Activated T-cell treated with anti-CD3 and anti-CD28 coated beads, Interleukin-2, amount 50 U/mL, for 24 hours (primary cell): ENCODE results near the gene TUBG1.
"Not testable (repeated sequence)": the region's sequence is repeated elsewhere in the genome, so short reads cannot be mapped to it uniquely, and the experiment has no call there.

Experiments
- DNase-seq: peaks from one replicate; pipeline ENCODE4 v3.0.0-alpha.2; 2020
- H3K27ac Mint-ChIP-seq: 2 replicates; pipeline ENCODE4 v1.8.0; 2020; ENCODE audit warnings: mild to moderate bottlenecking, mixed read lengths
- H3K27me3 Mint-ChIP-seq: 2 replicates; pipeline ENCODE4 v1.8.0; 2020; ENCODE audit warnings: mixed read lengths
- H3K36me3 Mint-ChIP-seq: 2 replicates; pipeline ENCODE4 v1.8.0; 2020; ENCODE audit warnings: low read depth, mixed read lengths
- H3K4me1 Mint-ChIP-seq: 2 replicates; pipeline ENCODE4 v1.8.0; 2020; ENCODE audit warnings: low read depth, mixed read lengths
- H3K4me3 Mint-ChIP-seq: 2 replicates; pipeline ENCODE4 v1.8.0; 2020; ENCODE audit warnings: mild to moderate bottlenecking, moderate library complexity, mixed read lengths
- H3K9me3 Mint-ChIP-seq: 2 replicates; pipeline ENCODE4 v1.8.0; 2020; ENCODE audit warnings: mixed read lengths

The TUBG1 gene

GRCh38 chr17:42596386-42596785 lies 13.1 kb upstream of the TUBG1 start:
- peak overlapping the region; percentile 50 for H3K27ac Mint-ChIP-seq
- H3K9me3 Mint-ChIP-seq: no peaks in the 10 kb centered on the region
- H3K27me3 Mint-ChIP-seq: no peaks in the 10 kb centered on the region
- H3K36me3 Mint-ChIP-seq: peaks cover 33% of the 10 kb centered on the region
- H3K4me1 Mint-ChIP-seq: peaks cover 23% of the 10 kb centered on the region
- no peak for DNase-seq
- no peak overlapping the region for H3K4me3 Mint-ChIP-seq

GRCh38 chr17:42598905-42599304 lies 10.6 kb upstream of the TUBG1 start:
- no peak overlapping the region for H3K4me3 Mint-ChIP-seq
- peaks cover 28% of the 10 kb centered on the region for H3K36me3 Mint-ChIP-seq
- peak overlapping the region; percentile 37 for H3K27ac Mint-ChIP-seq
- peaks cover 31% of the 10 kb centered on the region for H3K4me1 Mint-ChIP-seq
- no peaks in the 10 kb centered on the region for H3K9me3 Mint-ChIP-seq
- no peaks in the 10 kb centered on the region for H3K27me3 Mint-ChIP-seq
- DNase-seq: no peak

- DNase-seq: no peak
- Mint-ChIP-seq H3K4me1 (peaks cover 68% of the 10 kb centered on the region), H3K4me3 (no peak overlapping the region), H3K9me3 (no peaks in the 10 kb centered on the region), H3K27ac (no peak overlapping the region), H3K27me3 (no peaks in the 10 kb centered on the region), H3K36me3 (peaks cover 38% of the 10 kb centered on the region)
Measured at GRCh38 chr17:42603318-42603717, 6.2 kb upstream of the TUBG1 start.

- Mint-ChIP-seq H3K4me3 (peak overlapping the region; percentile 100), H3K36me3 (peaks cover 56% of the 10 kb centered on the region), H3K4me1 (peaks cover 56% of the 10 kb centered on the region), H3K27ac (peak overlapping the region; percentile 97), H3K27me3 (no peaks in the 10 kb centered on the region), H3K9me3 (no peaks in the 10 kb centered on the region)
- no peak for DNase-seq
Measured at GRCh38 chr17:42607769-42608168, 1.7 kb upstream of the TUBG1 start.

- peak overlapping the region; percentile 97 for H3K27ac Mint-ChIP-seq
- H3K4me3 Mint-ChIP-seq: peak overlapping the region; percentile 100
- H3K9me3 Mint-ChIP-seq: no peaks in the 10 kb centered on the region
- no peaks in the 10 kb centered on the region for H3K27me3 Mint-ChIP-seq
- DNase-seq: no peak
- peaks cover 56% of the 10 kb centered on the region for H3K36me3 Mint-ChIP-seq
- peaks cover 49% of the 10 kb centered on the region for H3K4me1 Mint-ChIP-seq
Measured at GRCh38 chr17:42608305-42609181, 940 bp upstream of the TUBG1 start.

- H3K9me3 Mint-ChIP-seq, DNase-seq, H3K27me3 Mint-ChIP-seq: not testable (repeated sequence)
- peaks cover 36% of the 10 kb centered on the region for H3K4me1 Mint-ChIP-seq
- H3K27ac Mint-ChIP-seq: peak overlapping the region; percentile 97
- H3K4me3 Mint-ChIP-seq: peak overlapping the region; percentile 100
- H3K36me3 Mint-ChIP-seq: peaks cover 61% of the 10 kb centered on the region
Measured at GRCh38 chr17:42609814-42610801, 625 bp downstream of the TUBG1 start.

- Mint-ChIP-seq H3K9me3 (no peaks in the 10 kb centered on the region), H3K27me3 (no peaks in the 10 kb centered on the region), H3K27ac (no peak overlapping the region), H3K36me3 (peaks cover 63% of the 10 kb centered on the region), H3K4me1 (peaks cover 18% of the 10 kb centered on the region), H3K4me3 (peak overlapping the region; percentile 28)
- no peak for DNase-seq
Measured at GRCh38 chr17:42612013-42612412, 2.5 kb downstream of the TUBG1 start.

GRCh38 chr17:42613699-42614295 lies 4.3 kb downstream of the TUBG1 start:
- DNase-seq: no peak
- H3K4me3 Mint-ChIP-seq: no peak overlapping the region
- peaks cover 11% of the 10 kb centered on the region for H3K4me1 Mint-ChIP-seq
- no peak overlapping the region for H3K27ac Mint-ChIP-seq
- no peaks in the 10 kb centered on the region for H3K27me3 Mint-ChIP-seq
- no peaks in the 10 kb centered on the region for H3K9me3 Mint-ChIP-seq
- peaks cover 61% of the 10 kb centered on the region for H3K36me3 Mint-ChIP-seq

GRCh38 chr17:42617956-42618431 lies 8.5 kb downstream of the TUBG1 start:
- no peak overlapping the region for H3K4me3 Mint-ChIP-seq
- no peak for DNase-seq
- no peaks in the 10 kb centered on the region for H3K27me3 Mint-ChIP-seq
- H3K4me1 Mint-ChIP-seq: peaks cover 6% of the 10 kb centered on the region
- no peak overlapping the region for H3K27ac Mint-ChIP-seq
- H3K9me3 Mint-ChIP-seq: no peaks in the 10 kb centered on the region
- H3K36me3 Mint-ChIP-seq: peaks cover 31% of the 10 kb centered on the region

- peaks cover 27% of the 10 kb centered on the region for H3K36me3 Mint-ChIP-seq
- H3K27ac Mint-ChIP-seq: no peak overlapping the region
- DNase-seq: no peak
- H3K4me1 Mint-ChIP-seq: peaks cover 6% of the 10 kb centered on the region
- H3K4me3 Mint-ChIP-seq: no peak overlapping the region
- H3K9me3 Mint-ChIP-seq: no peaks in the 10 kb centered on the region
- no peaks in the 10 kb centered on the region for H3K27me3 Mint-ChIP-seq
Measured at GRCh38 chr17:42618442-42619150, 9.1 kb downstream of the TUBG1 start.

- not testable (repeated sequence) for H3K9me3 Mint-ChIP-seq, H3K36me3 Mint-ChIP-seq, H3K27ac Mint-ChIP-seq, H3K4me1 Mint-ChIP-seq, DNase-seq, H3K4me3 Mint-ChIP-seq, H3K27me3 Mint-ChIP-seq
Measured at GRCh38 chr17:42621987-42622386, 12.5 kb downstream of the TUBG1 start.

GRCh38 chr17:42623271-42623670 lies 13.8 kb downstream of the TUBG1 start:
- no peaks in the 10 kb centered on the region for H3K36me3 Mint-ChIP-seq
- no peaks in the 10 kb centered on the region for H3K27me3 Mint-ChIP-seq
- no peaks in the 10 kb centered on the region for H3K9me3 Mint-ChIP-seq
- no peak for DNase-seq
- peaks cover 6% of the 10 kb centered on the region for H3K4me1 Mint-ChIP-seq
- H3K27ac Mint-ChIP-seq: no peak overlapping the region
- no peak overlapping the region for H3K4me3 Mint-ChIP-seq

- Mint-ChIP-seq H3K27ac (no peak overlapping the region), H3K4me1 (no peaks in the 10 kb centered on the region), H3K9me3 (no peaks in the 10 kb centered on the region), H3K36me3 (no peaks in the 10 kb centered on the region), H3K27me3 (no peaks in the 10 kb centered on the region), H3K4me3 (no peak overlapping the region)
- DNase-seq: no peak
Measured at GRCh38 chr17:42623732-42624596, 14.5 kb downstream of the TUBG1 start.
